ENCODE measurements around the gene SERPINB6. TPM values are rescaled to one million over a fixed set of nuclear protein-coding genes. Genes with fewer than 3 reads are reported as not detected.
A peak's percentile ranks its signal among the peaks of the same experiment; 100 is the strongest.

Gene SERPINB6
- total RNA-seq, 1 experiment from 2014 or later = 34.8 TPM

DNA sequence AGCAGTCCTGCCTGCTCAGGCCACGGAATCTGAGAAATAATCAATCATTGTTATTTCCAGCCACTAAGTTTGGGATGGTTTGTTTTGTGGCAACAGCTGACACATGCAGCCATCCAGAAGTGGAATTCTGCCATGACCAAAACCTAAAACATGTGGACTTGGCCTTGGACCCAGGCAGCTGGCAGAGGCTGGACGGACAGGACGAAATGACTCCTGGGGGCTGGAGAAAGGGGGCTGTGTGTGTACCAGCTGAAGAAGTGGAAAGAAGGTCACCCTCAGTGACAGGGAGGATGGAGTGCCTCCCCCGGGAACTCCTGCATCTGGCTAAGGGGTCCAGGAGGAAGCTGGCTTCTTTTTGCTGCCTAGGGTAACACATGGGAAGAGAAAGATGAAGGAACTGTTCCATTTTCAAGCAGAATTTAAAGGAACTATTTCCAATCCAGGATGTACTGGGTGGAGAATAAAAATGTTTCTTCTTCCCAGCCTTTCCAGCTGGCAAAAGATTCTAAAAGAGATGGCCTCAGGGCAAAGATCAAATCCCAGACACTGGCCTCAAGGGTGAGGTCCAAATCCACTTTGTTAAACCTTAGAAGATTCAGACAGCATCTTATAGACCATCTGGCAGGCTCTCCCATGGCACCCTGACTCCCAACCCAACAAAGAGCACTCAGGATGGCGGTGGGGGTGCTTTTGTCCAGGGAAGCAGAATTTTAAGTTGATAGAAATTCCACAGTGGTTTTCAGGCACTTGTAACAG lies 14.3 kb downstream of the SERPINB6 start:
- BruUV-seq (replicated peaks) = no TSS peak
- Histone ChIP-seq H3K4me1 (ENCODE audit: insufficient read depth, low read length, poor library complexity, severe bottlenecking) (peaks cover 5% of the 10 kb centered on the region), H3K9me3 (ENCODE audit: low read depth, low read length, poor library complexity, severe bottlenecking) (no peaks in the 10 kb centered on the region), H3K4me3 (ENCODE audit: low read depth, low read length, poor library complexity, severe bottlenecking) (no peak overlapping the region), H3K36me3 (ENCODE audit: insufficient read depth, low read length, poor library complexity, severe bottlenecking) (no peaks in the 10 kb centered on the region), H3K27ac (ENCODE audit: low read depth, low read length, poor library complexity, severe bottlenecking) (no peak overlapping the region), H3K27me3 (replicated peaks; ENCODE audit: insufficient read depth, low read depth, low read length, poor library complexity) (no peaks in the 10 kb centered on the region)
- no peak for DNase-seq (ENCODE audit: low spot score)
- CTCF ChIA-PET = no interaction called here
- TF ChIP-seq, protein P1, sequence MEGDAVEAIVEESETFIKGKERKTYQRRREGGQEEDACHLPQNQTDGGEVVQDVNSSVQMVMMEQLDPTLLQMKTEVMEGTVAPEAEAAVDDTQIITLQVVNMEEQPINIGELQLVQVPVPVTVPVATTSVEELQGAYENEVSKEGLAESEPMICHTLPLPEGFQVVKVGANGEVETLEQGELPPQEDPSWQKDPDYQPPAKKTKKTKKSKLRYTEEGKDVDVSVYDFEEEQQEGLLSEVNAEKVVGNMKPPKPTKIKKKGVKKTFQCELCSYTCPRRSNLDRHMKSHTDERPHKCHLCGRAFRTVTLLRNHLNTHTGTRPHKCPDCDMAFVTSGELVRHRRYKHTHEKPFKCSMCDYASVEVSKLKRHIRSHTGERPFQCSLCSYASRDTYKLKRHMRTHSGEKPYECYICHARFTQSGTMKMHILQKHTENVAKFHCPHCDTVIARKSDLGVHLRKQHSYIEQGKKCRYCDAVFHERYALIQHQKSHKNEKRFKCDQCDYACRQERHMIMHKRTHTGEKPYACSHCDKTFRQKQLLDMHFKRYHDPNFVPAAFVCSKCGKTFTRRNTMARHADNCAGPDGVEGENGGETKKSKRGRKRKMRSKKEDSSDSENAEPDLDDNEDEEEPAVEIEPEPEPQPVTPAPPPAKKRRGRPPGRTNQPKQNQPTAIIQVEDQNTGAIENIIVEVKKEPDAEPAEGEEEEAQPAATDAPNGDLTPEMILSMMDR (conservative IDR thresholded peaks at IDR 0.05; ENCODE audit: low read depth, low read length) = no peak
- TF ChIP-seq EZH2 (IDR thresholded peaks at IDR 0.05; ENCODE audit: borderline replicate concordance, low read depth, low read length, poor library complexity, severe bottlenecking) = no peak
- POLR2A ChIA-PET (ENCODE audit: low non-redundant PET) = no interaction called here
- intact Hi-C loops (cut with micrococcal nuclease; ENCODE audit: unreplicated experiment) = no loop called here

DNA sequence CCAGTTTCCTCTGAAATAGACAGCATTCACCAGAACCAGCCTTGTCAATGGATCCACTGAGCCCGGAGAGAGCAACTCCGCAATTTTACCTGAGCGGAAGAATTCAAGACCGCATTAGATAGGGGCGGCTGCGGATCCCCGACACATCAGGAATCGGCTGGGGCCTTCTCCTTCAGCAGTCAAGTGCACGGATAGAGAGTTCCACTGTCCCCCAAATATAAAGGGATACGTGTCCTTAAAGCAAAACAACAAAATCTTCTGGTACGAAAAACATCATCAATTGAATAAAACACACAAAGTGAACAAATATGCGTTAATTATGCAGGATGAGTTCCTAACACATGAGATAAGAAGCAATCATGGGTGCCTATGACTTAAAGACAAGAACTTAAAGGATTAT lies 18.3 kb downstream of the SERPINB6 start:
- no peak for DNase-seq (ENCODE audit: low spot score)
- CTCF ChIA-PET = interaction anchor here (0.6 to 1.3 kb wide), 20 partner anchors 10 to 1038 kb away, joined by 3 to 21 read pairs (median 4); partner anchors contain the start of genes BPHL, NQO2 and RIPK1

DNA sequence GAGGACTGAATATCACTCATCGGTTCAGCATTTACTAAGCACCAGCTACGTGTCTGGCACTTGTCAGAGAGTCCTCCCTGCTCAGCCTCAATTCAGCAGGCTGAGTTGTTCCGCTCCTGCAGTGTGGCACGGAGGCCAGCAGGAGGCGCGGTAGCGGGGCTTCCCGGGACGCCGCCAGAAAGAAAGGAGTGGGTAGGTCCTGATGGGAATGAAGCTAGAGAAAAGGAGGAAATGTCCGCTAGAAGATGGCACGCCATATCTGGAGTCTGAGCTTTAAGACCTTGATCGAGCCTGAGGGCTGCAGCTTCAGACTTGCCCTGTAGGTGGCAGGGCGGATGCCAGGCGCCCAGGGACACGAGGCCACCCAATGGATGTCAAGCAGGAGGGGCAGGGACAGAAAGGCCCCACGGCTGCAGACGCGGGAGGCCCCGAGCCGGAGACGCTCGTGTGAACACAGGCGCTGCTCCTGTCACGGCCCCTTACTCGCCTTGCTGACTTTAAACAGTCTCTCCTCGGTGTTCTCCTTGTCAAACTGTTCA lies 18.7 kb downstream of the SERPINB6 start:
- peaks cover 5% of the 10 kb centered on the region for H3K4me1 ChIP-seq (ENCODE audit: insufficient read depth, low read length, poor library complexity, severe bottlenecking)
- no peak overlapping the region for H3K27ac ChIP-seq (ENCODE audit: low read depth, low read length, poor library complexity, severe bottlenecking)
- no TSS peak for BruUV-seq (replicated peaks)
- TF ChIP-seq EZH2 (IDR thresholded peaks at IDR 0.05; ENCODE audit: borderline replicate concordance, low read depth, low read length, poor library complexity, severe bottlenecking) = no peak
- TF ChIP-seq, protein P1 (conservative IDR thresholded peaks at IDR 0.05; ENCODE audit: low read depth, low read length) = peak; percentile 100
- POLR2A ChIA-PET (ENCODE audit: low non-redundant PET) = interaction anchor here (0.5 to 0.7 kb wide), 3 partner anchors 19 to 1229 kb away, joined by 3 read pairs; no protein-coding TSS in a partner anchor
- H3K9me3 ChIP-seq (ENCODE audit: low read depth, low read length, poor library complexity, severe bottlenecking) = no peaks in the 10 kb centered on the region
- CTCF ChIA-PET = interaction anchor here (0.5 to 1.3 kb wide), 23 partner anchors 9 to 1038 kb away, joined by 3 to 21 read pairs (median 4); partner anchors contain the start of genes BPHL, NQO2, RIPK1 and SERPINB1
- intact Hi-C loops (cut with micrococcal nuclease; ENCODE audit: unreplicated experiment) = loop anchor here (2.0 to 5.0 kb wide), 2 partner anchors 36 to 105 kb away; no protein-coding TSS in a partner anchor
- peak; percentile 89 for DNase-seq (ENCODE audit: low spot score)
- no peaks in the 10 kb centered on the region for H3K27me3 ChIP-seq (replicated peaks; ENCODE audit: insufficient read depth, low read depth, low read length, poor library complexity)
- no peak overlapping the region for H3K4me3 ChIP-seq (ENCODE audit: low read depth, low read length, poor library complexity, severe bottlenecking)
- H3K36me3 ChIP-seq (ENCODE audit: insufficient read depth, low read length, poor library complexity, severe bottlenecking) = no peaks in the 10 kb centered on the region

More for the DNA sequence above, 18.3 kb downstream of the SERPINB6 start:
- BruUV-seq (replicated peaks) = no TSS peak
- POLR2A ChIA-PET (ENCODE audit: low non-redundant PET) = no interaction called here
- Histone ChIP-seq H3K36me3 (ENCODE audit: insufficient read depth, low read length, poor library complexity, severe bottlenecking) (no peaks in the 10 kb centered on the region), H3K4me3 (ENCODE audit: low read depth, low read length, poor library complexity, severe bottlenecking) (no peak overlapping the region), H3K27ac (ENCODE audit: low read depth, low read length, poor library complexity, severe bottlenecking) (no peak overlapping the region), H3K27me3 (replicated peaks; ENCODE audit: insufficient read depth, low read depth, low read length, poor library complexity) (no peaks in the 10 kb centered on the region), H3K4me1 (ENCODE audit: insufficient read depth, low read length, poor library complexity, severe bottlenecking) (peaks cover 5% of the 10 kb centered on the region), H3K9me3 (ENCODE audit: low read depth, low read length, poor library complexity, severe bottlenecking) (no peaks in the 10 kb centered on the region)
- intact Hi-C loops (cut with micrococcal nuclease; ENCODE audit: unreplicated experiment) = loop anchor here (2.0 to 5.0 kb wide), 2 partner anchors 36 to 104 kb away; no protein-coding TSS in a partner anchor
- TF ChIP-seq EZH2 (IDR thresholded peaks at IDR 0.05; ENCODE audit: borderline replicate concordance, low read depth, low read length, poor library complexity, severe bottlenecking) = no peak
- TF ChIP-seq, protein P1 (conservative IDR thresholded peaks at IDR 0.05; ENCODE audit: low read depth, low read length) = no peak

Data from A673 (cell line).